H1 (cell line): Measurements from ENCODE around the gene YLPM1. TPM values are rescaled to one million over a fixed set of nuclear protein-coding genes. Genes with fewer than 3 reads are reported as not detected.

Experiments used
- BACH1 ChIP-seq: IDR thresholded peaks from 2 replicates; pipeline ENCODE4 v1.6.1; 2012; ENCODE audit warnings: low read length, improper control_type of control experiment
- CHD7 ChIP-seq: fragments of 300-600 bp; sonication (generic); IDR thresholded peaks from 2 replicates; pipeline ENCODE4 v1.7.1; 2012; ENCODE audit warnings: low read length, moderate library complexity, mild to moderate bottlenecking, inconsistent platforms; ENCODE audit not compliant: insufficient replicate concordance
- GTF2F1 ChIP-seq: IDR thresholded peaks from 2 replicates; pipeline ENCODE4 v1.6.1; 2012; ENCODE audit warnings: low read depth, low read length, improper control_type of control experiment, borderline replicate concordance
- POU5F1 ChIP-seq: IDR thresholded peaks from 2 replicates; pipeline ENCODE4 v1.6.1; 2011; ENCODE audit warnings: low read depth, mild to moderate bottlenecking, low read length, moderate library complexity
- polyA plus RNA-seq, 7 experiments: library from polyadenylated mRNA; depleted of rRNA in 3 of 7; stranded (reverse) in 5 of 7; unstranded in 2 of 7; fragments of >200 nt in 5 of 7; fragments of 200-250 nt in 2 of 7; gene quantifications; 1 replicate in 5 of 7; 2 replicates in 1 of 7; 4 replicates in 1 of 7; pipeline versions ENCODE4 v1.2.1 to v1.2.3, GENCODE V29; 2011 to 2013; ENCODE audit warnings: missing spikeins in 2 of 7, mixed read lengths in 2 of 7
- total RNA-seq: library from RNA; stranded (reverse); fragmentation: NEBNext Ultra II Directional; extraction: Animal tissue kit (Norgen Biotek cat#: 25700); gene quantifications from 2 replicates; pipeline ENCODE4 v1.2.1, GENCODE V29; 2021
- TF ChIP-seq, protein P1 (sequence below): IDR thresholded peaks from 2 replicates; pipeline ENCODE4 v1.6.1; 2011; ENCODE audit warnings: low read length, improper control_type of control experiment

Gene YLPM1
- total and polyA plus RNA-seq, 2 of the 8 experiments (the other 6 are each of a cell fraction or from before 2014, with no cell fraction given): 13.5 to 71.7 TPM

DNA sequence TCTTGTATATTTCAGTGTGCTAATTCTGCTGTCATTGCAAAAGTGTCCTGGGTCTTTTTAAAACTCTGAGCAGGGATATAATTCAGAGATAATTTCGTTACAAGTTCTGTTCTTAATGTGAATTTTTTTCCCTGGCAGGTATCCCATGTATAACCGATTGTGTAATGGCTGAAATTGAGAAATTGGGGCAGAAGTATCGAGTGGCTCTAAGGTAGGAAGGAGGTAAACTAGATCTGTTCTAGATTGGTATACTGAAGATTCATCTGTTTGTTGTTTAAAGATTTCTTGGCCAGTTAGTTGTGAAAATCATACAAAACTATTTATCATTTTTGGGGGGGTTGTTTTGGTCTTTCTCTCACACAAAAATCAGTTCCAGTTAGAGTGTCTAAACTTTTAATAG, 40.0 kb upstream of the YLPM1 start (continued):
- TF ChIP-seq, protein P1, sequence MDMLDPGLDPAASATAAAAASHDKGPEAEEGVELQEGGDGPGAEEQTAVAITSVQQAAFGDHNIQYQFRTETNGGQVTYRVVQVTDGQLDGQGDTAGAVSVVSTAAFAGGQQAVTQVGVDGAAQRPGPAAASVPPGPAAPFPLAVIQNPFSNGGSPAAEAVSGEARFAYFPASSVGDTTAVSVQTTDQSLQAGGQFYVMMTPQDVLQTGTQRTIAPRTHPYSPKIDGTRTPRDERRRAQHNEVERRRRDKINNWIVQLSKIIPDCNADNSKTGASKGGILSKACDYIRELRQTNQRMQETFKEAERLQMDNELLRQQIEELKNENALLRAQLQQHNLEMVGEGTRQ: no peak
- no peak for TF ChIP-seq CHD7
- no peak for TF ChIP-seq BACH1
- no peak for TF ChIP-seq GTF2F1
- TF ChIP-seq POU5F1: no peak
